ENCODE measurements around the gene SNX3. TPM values are rescaled to one million over a fixed set of nuclear protein-coding genes. Genes with fewer than 3 reads are reported as not detected.

SNX3 gene
- total RNA-seq, 4 donors from 2014 or later: 123 to 182 (median 170) TPM

DNA sequence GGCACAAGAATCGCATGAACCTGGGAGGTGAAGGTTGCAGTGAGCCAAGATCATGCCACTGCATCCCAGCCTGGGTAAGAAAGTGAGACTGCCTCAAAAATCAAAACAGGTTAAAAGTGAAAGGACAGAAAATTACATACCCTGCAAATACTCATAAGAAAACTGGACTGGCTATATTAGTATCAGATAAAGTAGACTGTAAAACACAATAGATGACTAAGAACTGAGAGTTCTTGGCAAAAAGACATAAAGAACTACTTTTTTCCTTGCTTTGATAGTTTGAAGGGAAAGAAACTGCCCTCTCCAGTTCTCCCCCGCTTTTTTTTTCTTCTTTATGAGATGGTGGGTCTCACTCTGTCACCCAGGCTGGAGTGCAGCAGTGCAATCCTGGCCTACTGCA is 17.0 kb downstream of the SNX3 start:
- WGBS, 2 donors: 96 to 98% methylated on average over 2 of the region's 2 CpGs
- Histone ChIP-seq H3K27me3 (no peaks in the 10 kb centered on the region), H3K4me1 (peaks cover 0 to 6% (median 0%) of the 10 kb centered on the region in 4 donors), H3K36me3 (peaks cover 0 to 44% (median 0%) of the 10 kb centered on the region in 3 donors), H3K4me3 (no peak overlapping the region), H3K9me3 (peaks cover 0 to 15% (median 0%) of the 10 kb centered on the region in 4 donors), H3K27ac (no peak overlapping the region)
- no peak for DNase-seq (ENCODE audit: low spot score in 2 of 2)
- TF ChIP-seq EP300 (IDR thresholded peaks at IDR 0.05): no peak
- TF ChIP-seq POLR2A (IDR thresholded peaks at IDR 0.05): no peak
- no peak for TF ChIP-seq CTCF (IDR thresholded peaks at IDR 0.05)

GRCh38 chr6:108242721-108243120 is 18.1 kb downstream of the SNX3 start:
- Histone ChIP-seq H3K4me1 (no peaks in the 10 kb centered on the region), H3K36me3 (peaks cover 0 to 55% (median 0%) of the 10 kb centered on the region in 3 donors), H3K27me3 (no peaks in the 10 kb centered on the region), H3K4me3 (no peak overlapping the region), H3K27ac (no peak overlapping the region), H3K9me3 (peaks cover 0 to 15% (median 0%) of the 10 kb centered on the region in 4 donors)
- TF ChIP-seq POLR2A (IDR thresholded peaks at IDR 0.05) (no peak), CTCF (IDR thresholded peaks at IDR 0.05) (no peak), EP300 (IDR thresholded peaks at IDR 0.05) (no peak)
- no peak for DNase-seq (ENCODE audit: low spot score in 2 of 2)
- 73 to 87% methylated on average over 2 of the region's 2 CpGs for WGBS, 2 donors

DNA sequence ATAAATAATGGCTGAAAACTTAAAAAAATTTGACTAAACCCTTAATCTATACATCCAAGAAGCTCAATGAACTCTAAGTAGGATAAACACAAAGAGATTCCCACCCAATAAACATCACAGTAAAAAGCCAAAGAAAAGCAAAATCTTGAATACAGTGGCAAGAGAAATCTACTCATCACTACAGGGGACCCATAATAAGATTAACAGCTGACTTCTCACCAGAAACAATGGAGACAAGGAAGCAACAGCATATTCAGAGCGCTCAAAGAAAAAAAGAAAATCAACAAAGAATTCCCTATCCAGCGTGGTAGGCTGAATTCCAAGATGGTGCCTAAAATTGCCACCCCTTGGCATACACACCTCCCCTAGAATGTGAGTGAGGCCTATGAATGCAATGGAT is 18.6 kb downstream of the SNX3 start:
- Histone ChIP-seq H3K4me3 (no peak overlapping the region), H3K27ac (no peak overlapping the region), H3K9me3 (peaks cover 0 to 15% (median 0%) of the 10 kb centered on the region in 4 donors), H3K27me3 (no peaks in the 10 kb centered on the region), H3K36me3 (peaks cover 0 to 60% (median 0%) of the 10 kb centered on the region in 3 donors), H3K4me1 (no peaks in the 10 kb centered on the region)
- no peak for DNase-seq (ENCODE audit: low spot score in 2 of 2)
- no peak for TF ChIP-seq CTCF (IDR thresholded peaks at IDR 0.05)
- no peak for TF ChIP-seq EP300 (IDR thresholded peaks at IDR 0.05)
- no peak for TF ChIP-seq POLR2A (IDR thresholded peaks at IDR 0.05)
- 97 to 100% methylated on average over 2 of the region's 2 CpGs for WGBS, 2 donors

DNA sequence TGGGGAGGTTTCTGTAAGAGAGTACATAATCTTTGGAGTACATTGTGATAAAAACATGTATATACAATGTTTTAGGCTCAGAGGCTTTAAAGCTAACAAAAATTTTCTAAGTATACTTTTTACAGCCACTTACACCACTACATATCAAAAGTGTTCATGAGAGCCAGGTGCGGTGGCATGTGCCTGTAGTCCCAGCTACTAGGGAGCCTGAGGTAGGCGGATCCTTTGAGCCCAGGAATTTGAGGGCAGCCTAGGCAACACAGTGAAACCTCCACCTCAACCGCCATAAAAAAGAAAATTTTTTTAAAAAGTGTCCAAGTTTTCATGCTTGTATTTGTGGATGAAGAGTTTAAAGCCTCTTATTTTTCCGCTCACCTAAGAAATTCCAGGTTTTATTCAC is 22.5 kb downstream of the SNX3 start:
- Histone ChIP-seq H3K27me3 (no peaks in the 10 kb centered on the region), H3K9me3 (peaks cover 0 to 12% (median 0%) of the 10 kb centered on the region in 4 donors), H3K4me3 (no peak overlapping the region), H3K36me3 (peaks cover 0 to 58% (median 0%) of the 10 kb centered on the region in 3 donors), H3K4me1 (no peaks in the 10 kb centered on the region), H3K27ac (no peak overlapping the region)
- no peak for DNase-seq (ENCODE audit: low spot score in 2 of 2)
- TF ChIP-seq CTCF (IDR thresholded peaks at IDR 0.05): no peak
- TF ChIP-seq POLR2A (IDR thresholded peaks at IDR 0.05): no peak
- no peak for TF ChIP-seq EP300 (IDR thresholded peaks at IDR 0.05)
- WGBS, 2 donors: 98 to 99% methylated on average over 4 of the region's 4 CpGs

DNA sequence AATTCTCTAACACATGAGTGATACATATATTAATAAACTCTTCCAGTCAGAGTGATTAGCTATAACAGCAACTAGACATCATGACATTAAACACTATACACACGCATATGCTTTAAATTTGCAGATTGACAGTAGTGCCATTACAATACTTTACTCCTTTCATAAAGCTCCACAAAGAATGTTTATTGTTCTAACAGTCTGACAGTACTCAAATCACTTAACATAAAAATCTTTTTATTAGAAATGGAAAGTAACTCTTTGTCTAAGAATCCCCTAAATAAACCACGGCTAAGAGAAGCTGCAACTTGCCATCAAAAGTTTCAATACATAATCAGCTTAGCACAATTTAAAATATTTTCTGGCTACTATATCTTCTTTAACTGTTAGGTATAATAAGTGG is 24.0 kb downstream of the SNX3 start:
- DNase-seq (ENCODE audit: low spot score in 2 of 2): no peak
- Histone ChIP-seq H3K4me1 (peaks cover 0 to 9% (median 4%) of the 10 kb centered on the region in 4 donors), H3K27ac (no peak overlapping the region), H3K4me3 (no peak overlapping the region), H3K27me3 (no peaks in the 10 kb centered on the region), H3K36me3 (peaks cover 0 to 43% (median 0%) of the 10 kb centered on the region in 3 donors), H3K9me3 (peaks cover 0 to under 1% (median 0%) of the 10 kb centered on the region in 4 donors)
- no peak for TF ChIP-seq EP300 (IDR thresholded peaks at IDR 0.05)
- no peak for TF ChIP-seq CTCF (IDR thresholded peaks at IDR 0.05)
- no peak for TF ChIP-seq POLR2A (IDR thresholded peaks at IDR 0.05)
- WGBS, 2 donors: 35% methylated on average over 2 of the region's 2 CpGs

All from tibial nerve (tissue), 4 donors.